Fibroblast of skin of back (primary cell): Measurements from ENCODE around the gene APC2.
"Not testable (repeated sequence)": the region's sequence is repeated elsewhere in the genome, so short reads cannot be mapped to it uniquely, and the experiment has no call there.

Experiments used
- DNase-seq: peaks from one replicate; pipeline ENCODE4 v3.0.0-alpha.2; 2013

The APC2 gene

DNA sequence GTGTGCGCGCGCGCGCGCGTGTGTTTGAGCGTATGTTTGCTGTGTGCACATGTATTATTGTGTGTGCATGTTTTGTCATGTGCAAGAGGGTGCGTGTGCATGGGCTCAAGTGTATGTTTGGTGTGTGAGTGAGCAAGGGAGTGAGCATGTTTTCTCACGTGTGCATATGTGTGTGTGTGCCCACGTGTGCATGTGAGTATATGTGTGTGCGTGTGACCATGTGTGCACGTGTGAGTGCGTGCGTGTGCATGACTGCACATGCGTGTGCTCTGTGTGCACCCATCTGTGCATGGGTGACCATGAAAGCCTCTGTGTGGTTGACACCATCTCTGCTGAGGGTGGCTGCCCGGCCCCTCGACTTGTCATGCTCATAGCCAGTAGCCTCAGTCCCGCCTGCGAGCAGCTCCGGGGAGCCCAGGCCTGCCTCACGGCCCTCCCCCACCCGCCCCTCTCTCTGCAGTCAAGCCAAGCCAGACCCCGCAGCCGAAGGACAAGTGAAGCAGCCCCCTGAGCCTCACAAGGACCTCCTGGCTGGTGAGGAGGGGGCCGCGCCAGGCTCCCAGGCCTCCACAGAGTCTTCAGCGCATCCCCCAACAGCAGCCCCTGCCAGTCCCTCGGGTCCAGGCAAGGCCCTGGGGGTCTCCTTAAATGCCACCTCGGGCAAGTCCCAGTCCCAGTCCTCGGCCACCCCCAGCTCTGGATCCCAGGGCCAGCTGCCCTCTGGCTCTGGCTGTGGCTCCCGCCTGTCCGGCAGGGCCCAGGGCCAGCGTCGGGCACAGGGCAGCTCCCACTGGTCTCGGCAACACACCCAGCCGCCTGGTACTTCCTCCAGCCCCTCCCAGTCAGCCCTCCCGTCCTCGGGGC lies 47.0 kb downstream of the APC2 start:
- no peak for DNase-seq

DNA sequence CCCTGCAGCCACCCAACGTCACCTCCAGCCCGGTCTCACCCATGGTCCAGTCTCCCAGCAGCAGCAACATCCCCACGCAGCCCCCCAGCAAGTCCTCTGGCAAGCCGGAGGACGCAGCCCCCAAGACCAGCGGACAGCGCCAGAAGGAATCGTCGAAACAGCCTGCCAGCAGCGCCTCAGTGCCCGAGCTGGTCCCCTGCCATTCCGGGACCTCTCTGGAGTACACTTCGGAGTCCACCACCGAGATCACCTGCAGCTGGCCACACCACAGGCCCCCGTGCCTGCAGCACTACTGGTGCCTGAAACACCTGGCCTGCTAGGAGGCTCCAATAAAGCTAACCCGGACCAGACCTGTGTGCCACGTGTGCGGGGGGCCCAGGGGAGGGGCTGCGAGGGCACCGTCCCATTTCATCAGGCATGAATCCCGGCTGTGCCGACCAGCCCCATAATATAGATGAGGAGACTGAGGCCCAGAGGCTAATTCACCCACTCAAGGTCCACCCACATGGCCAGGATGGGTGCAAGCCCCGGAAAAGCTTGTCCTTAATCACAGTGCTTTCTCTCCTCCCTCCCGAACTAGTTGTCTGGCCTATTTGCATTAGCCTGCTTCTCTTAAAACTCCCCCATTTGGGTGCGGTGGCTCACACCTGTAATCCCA lies 47.8 kb downstream of the APC2 start:
- no peak for DNase-seq

DNA sequence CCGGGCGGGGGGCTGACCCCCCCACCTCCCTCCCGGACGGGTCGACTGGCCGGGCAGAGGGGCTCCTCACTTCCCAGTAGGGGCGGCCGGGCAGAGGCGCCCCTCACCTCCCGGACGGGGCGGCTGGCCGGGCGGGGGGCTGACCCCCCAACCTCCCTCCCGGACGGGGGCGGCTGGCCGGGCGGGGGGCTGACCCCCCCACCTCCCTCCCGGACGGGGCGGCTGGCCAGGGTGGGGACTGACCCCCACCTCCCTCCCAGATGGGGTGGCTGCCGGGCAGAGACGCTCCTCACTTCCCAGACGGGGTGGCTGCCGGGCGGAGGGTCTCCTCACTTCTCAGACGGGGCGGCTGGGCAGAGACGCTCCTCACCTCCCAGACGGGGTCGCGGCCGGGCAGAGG lies 49.3 kb downstream of the APC2 start:
- not testable (repeated sequence) for DNase-seq

DNA sequence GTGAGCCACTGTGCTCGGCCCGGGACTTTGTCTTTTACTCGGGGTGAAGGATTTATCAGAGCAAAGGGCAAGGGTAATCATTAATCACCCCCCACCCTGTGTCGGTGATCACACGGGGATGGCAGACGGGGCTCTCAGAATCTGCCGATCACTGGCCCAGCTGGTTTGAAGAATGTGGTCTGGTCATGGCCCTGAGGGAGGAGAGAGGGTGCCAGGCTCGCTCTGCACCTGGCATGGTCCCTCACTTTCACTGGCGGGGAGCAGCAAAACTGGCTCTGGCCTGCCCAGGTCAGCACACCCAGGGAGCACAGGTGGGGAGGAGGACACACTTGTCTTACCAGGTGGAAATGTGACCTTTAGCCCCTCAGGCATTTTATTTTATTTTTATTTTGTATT lies 51.3 kb downstream of the APC2 start:
- DNase-seq = no peak

DNA sequence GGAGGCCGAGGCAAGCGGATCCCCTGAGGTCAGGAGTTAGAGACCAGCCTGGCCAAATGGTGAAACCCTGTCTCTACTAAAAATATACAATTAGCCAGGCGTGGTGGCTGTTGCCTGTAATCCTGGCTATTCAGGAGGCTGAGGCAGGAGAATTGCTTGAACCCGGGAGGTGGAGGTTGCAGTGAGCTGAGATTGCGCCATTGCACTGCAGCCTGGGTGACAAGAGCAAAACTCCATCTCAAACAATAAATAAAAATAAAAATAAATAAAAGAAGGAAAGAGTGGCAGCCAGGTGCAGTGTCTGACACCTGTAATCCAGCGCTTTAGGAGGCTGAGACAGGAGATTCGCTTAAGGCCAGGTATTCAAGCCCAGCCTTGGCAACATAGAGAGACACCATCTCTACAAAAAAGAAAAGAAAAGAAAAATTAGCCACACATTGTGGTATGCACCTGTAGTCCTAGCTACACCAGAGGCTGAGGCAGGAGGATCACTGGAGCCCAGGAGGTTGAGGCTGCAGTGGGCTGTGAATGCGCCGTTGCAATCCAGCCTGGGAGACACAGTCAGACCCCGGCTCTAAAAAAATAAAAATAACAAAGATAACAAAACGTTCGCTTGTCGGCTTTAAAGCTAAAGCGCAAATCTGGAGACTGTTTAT lies 52.6 kb downstream of the APC2 start:
- no peak for DNase-seq

DNA sequence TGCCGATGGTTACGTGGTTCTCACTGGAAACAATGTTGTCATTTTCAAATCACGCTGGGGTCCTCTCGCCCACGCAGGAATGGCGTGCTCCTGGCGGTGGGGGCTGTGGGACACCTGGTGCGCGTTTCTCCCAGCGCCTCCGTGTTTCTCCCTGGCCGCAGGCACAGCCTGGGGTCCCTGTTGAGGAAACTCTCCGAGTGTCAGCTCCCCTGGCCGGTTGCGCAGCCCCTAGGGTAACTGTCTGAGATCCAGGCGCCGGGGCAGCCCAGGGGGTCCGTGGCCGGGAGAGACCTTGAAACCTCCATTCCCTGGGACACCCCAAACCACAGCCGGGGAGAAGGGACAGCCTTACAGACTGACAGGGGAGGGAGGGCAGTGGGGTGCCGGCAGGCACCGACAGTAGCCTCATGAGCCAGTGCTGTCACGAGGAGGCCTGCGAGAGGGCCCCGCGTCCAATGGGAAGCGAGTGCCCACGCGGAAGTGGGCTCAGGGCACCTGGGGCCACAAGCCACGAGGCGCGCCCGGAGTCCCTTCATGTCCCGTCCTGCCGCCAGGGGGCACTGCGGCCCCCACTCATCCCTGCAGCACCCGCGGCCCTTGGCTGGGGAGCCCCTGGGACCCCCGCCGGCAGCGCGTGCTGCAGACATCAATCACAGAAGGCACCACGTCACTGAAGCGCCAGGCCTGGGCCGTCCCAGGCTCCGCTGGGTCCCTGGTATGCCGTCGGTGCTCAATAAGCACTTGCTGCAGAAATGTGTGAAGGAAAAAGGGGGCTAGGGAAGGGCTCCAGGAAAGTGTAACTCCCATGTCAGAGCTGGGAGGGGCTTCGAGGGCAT lies 53.4 kb downstream of the APC2 start:
- no peak for DNase-seq

DNA sequence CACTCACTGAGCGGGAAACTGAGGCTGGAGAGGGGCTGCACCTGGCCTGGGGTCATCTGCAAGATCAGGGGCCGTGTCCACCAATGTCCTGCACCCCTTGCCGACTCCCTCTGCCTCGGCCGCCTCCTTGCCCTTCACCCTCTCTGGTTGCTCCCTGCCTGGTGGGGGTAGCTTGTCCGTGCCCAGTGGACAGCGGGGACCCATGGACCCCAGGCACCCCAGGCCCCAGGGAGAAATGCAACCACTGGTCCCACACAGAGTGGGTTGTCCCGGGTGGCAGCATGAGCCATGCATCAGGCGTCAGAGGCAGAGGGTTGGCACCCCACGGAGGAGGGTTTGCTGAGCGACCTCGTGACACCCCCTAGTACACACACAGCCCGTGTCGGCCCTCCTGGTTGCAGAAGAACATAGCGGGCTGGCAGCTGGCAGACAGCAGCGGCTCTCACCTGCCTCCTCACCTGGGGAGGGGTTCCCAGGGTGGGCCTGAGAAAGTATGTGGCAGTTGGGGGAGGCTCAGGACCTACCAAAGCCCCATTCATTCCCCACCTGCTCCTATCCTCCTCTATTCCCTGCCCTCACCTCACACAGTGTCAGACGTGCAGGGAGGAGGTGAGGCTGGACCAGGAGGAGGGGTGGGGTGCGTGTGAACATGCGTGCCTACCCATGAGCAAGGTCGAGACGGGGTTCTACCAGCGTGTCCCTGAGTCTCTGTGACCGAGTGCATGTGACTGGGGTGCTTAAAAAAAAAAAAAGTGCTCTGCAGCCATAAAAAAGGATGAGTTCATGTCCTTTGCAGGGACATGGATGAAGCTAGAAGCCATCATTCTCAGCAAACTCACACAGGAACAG lies 54.2 kb downstream of the APC2 start:
- DNase-seq = no peak

DNA sequence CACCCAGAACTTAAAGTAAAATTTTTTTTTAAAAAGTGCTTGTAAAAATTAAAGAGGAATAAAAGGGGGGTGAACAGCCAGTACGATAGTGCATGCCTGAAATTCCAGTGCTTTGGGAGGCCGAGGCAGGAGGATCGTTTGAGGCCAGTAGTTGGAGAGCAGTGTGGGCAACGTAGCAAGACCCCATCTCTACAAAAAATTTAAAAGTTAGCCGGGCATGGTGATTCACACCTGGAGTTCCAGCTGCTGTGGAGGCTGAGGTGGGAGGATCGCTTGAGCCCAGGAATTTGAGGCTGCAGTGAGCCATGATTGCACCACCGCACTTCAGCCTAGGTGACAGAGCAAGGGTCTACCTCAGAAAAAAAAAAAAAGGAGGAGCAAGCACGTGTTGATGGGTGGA lies 55.1 kb downstream of the APC2 start:
- no peak for DNase-seq

DNA sequence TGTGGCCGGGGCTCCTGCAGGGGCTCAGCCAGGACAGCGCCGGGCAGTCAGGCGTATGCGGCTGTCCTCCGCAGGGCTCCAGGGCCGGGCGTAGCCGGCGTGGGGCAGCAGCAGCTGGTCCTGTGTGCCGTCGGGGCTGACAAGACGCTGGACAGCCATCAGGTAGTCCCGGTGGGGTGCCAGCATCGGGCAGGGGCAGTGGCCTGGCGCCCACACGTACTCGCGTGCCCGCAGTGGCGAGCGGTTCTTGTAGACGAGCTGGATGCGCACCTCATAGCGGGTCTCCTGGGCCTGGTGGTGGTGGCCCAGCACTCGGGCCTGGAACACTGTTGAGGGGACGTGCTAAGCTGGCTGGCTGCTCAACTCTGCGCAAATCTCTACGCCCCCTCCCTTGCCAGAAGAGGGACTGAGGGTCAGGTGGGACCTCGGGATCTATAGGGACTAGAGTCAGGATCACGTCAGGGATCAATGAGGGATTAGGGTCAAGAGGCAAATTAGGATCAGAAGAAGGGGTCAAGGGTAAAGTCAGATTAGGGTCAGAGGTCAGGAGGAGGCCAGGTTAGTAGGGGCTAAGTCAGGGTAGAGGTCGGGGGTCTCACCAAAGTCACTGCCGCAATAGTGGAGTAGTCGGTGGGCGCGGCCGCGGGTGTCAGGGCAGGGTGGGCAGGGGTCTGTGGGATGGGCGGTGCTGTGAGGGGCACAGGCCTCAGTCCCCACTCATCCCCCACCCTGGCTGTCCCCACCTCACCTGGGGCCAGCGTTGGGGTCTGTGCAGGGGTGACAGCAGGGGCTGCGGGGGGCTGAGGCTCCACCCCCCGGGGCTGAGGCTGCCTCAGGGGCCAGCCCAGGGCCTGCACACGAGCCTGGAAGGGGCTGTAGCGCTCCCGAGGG lies 56.3 kb downstream of the APC2 start:
- no peak for DNase-seq

DNA sequence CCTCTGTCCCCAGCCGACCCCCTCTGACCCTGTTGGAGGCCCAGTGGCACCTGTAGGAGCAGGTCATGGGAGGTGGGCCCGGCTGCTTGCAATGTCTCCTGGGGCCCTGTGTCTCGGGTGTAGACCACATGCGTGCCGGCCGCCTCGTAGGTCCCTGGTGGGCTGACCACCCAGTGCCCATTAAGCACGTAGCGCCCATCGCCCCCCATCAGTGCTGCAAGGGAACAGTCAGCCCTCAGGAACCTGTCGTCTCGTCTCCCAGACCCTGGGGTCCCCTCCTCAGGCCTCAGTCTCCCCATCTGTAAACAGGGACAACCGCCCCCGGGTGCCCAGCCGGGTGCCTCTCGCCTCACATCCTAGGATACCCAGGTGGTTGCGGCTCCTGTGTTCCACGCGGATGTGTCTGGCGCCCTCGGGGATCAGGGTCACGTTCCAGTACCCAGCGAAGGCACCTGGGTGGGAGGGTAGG lies 57.3 kb downstream of the APC2 start:
- no peak for DNase-seq

DNA sequence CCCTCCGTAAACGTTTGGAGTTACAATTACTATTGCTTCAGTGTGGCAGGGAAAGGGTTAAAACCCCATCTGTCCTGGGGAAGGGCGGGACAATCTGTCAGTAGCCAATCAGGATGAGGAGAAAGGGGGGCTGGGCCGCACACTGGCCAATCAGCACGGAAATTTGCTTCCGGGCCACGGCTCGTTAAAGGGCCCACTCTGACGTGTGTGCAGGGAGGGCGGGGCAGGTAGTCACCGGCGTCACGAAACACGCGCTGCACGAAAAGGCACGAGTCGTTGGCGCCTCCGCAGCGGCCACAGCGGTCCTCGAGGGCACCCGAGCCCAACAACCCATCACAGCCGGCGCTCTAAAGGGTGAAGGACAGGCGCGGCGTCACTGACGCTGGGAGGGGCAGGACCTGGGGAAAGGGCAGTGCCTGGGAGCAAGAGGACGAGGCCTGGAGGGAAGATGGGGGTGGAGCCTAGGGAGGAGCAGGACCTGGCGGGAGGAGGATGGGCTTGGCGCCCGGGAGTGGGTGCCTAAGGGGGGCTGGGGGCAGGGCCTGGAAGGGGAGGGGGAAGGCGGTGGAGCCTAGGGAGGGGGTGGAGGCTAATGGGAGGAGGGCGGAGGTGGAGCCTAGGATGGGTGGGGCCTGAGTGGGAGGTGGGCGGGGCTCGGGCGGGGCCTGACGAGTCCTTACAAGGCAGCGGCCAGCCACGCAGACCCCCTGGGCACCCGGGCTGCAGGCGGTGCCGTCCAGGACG lies 58.0 kb downstream of the APC2 start:
- DNase-seq = peak; percentile 94

DNA sequence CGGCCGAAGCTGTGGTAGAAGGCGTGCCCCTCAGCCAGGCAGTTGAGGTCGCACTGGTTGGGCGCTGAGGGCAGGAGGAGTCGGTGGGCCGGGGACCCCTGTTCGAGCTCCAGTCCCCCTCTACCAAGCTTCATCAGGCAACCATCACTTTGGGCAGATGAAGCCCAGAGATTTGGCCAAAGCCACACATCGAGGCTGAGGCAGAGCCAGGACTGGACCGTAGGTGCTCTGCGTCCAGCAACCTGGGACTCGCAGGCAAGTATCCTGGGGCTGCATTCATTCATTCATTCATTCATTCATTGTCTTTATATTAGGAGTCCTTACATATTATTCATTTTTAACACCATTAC lies 58.6 kb downstream of the APC2 start:
- DNase-seq = no peak

DNA sequence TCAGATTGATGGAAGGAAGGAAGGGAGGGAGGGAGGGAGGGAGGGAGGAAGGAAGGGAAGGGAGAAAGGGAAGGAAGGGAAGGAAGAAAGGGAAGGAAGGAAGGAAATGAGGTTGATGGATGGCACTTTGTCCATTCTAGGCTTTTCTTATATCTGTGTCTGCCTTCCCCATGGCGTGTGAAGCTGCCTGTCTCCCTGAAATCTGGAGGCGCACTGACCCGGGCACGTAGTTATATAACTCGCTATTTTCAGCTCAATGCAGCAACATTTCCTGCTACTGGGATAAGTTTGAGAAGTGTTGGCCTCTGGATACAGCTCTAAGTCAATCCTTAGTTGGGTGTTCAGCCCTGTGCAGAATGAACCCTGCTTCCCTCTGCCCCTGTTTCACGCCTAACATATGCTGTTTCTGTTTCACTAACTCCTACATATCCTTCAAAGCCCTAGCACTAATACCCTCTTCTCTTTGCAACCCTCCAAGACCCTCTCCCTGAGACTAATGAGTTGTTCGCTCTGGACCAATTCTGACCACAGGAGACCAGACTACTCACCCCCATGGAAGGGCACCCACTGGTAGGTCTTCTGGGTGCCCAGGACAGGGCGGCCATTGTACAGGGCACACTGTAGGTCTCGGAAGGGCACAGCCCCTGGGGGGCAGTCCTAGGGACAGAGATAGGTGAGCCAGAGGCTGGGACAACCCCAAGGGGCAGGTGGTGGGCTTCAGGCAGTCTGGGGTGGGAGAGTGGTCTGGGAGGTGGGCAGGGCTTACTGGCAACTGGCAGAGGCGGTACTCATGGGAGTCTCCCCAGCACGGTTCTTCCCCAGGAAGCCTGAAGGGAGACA lies 59.9 kb downstream of the APC2 start:
- DNase-seq = no peak

DNA sequence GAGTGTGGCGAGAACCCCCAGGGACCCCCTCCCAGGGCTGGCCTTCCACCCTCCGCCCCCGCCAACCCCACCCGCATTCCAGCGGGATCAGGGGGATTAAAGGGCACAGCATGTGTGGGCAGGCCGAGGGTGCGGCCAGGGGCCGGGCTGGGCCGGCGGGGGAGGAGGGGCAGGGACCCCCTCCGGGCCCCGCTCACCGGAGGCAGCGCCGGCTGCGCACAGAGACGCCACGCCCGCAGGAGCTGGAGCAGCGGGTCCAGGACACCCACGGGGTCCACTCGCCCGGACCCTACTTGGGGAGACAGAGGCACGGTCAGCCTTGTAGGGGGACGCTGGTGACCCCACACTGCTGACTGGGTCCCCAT lies 60.5 kb downstream of the APC2 start:
- no peak for DNase-seq

DNA sequence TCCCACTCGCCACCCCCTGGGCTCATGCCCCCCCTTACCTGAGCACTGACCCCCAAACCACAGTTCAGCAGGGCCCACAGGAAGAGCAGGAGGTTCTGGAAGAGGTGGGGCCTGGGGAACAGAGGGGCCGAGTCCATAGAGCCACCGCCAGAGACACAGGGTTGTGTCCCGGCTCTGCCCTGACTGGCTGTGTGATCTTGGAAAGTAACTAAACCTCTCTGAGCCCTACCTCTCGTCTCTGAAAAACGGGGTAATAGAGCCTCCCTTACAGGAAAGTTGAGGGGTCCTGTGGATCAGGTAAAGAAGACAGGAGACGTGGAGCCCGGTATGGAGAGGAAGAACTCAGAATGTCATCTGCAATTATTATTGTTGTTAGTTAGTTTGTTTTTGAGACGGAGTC lies 60.9 kb downstream of the APC2 start:
- no peak for DNase-seq

DNA sequence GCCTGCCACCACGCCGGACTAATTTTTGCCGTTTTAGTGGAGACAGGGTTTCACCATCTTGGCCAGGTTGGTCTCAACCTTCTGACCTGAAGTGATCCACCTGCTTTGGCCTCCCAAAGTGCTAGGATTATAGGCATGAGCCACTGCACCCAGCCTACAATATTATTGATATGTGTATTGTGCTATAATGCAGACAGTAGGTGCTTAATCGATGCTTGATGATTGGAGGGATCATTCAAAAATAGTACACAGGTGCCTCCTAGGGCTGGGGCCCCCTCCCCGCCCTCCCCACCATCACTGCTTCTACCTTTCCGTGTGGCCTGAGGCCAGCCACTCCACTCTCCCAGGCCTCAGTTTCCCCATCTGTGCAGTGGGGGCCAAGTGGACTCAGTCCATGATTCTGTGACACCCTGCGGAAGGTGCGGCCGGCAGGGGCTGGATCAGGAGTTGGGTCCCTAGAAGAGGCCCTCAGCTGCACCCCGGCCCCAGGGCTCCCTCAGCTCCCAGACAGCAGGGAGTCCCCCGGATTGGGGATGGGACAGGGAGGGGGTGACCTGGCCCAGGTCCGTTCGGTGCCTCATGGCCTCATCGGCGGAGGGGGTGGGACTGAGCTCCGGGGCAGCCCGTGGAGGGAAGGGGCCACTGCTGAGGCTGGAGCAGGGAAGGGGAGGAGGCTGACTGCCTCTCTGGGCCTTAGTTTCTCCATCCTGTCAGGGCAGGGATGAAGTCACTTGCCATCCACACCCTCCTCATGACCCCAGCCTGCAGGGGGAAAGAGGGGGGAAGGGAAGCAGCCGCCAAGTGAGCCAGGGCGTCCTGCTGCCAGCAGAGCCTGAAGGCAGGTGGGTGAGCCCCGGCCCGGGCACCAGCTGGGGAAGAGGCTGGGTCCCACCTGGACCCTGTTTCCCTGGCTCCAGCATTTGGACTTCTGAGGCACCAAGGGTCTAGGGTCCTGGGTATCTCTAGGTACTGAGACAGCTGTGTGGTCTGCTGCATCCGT lies 61.7 kb downstream of the APC2 start:
- no peak for DNase-seq

DNA sequence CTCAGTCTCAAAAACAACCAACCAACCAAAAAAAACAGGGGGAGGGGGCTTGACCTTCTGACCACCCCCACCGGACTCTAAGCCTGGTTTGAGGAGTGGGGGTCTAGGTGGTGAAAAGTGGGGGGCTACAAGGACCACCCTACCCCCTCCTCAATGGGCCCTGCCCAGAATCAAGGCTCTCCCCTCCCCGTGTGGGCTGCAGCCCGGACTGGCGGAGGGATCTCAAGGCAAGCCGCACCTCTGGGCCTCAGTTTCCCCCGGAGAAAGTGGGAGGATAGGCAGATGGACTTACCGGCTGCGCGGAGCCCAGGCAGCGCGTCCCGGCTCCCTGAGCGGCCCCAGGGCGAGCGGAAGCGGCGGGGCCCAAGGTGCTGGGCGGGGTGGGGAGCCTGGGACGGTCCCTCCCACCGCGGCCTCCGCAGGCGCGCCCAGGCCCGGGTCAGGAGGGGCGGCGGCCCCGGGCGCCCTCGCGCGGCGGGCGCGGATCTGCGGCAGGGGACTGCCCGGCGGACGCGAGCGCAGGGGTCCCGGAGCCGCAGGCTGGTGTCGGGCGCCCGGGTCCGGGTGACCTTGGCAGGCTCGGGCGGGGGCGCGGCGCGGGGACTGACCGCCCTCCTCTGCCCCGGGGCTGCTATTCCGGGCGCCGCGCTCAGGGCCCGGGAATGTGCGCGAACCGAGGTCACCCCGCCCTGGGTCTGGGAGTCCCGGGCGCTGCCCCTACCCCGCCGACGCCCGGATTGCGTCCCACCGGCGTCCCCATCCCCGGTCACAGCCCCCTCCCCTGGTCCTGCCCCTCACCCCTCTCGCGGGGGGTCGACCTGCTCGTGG lies 63.0 kb downstream of the APC2 start, which contains the start of gene ADAMTSL5:
TSS of gene ADAMTSL5 (minus strand) at position 349 of the 828 bp plus-strand sequence. CDS start 2,076 bp downstream, outside the sequence.
- peak; percentile 76 for DNase-seq
